HL-60 (cell line): Measurements from ENCODE around the gene GOLGA8H.
"Not testable (repeated sequence)": the region's sequence is repeated elsewhere in the genome, so short reads cannot be mapped to it uniquely, and the experiment has no call there.

Experiments
- DNase-seq, 2 experiments: peaks; one replicate each; pipeline ENCODE4 v3.0.0-alpha.2; 2010 to 2020; ENCODE audit warnings: low read depth in 1 of 2, low spot score in 1 of 2
- H3K27ac ChIP-seq: fragments of 250-450 bp; sonication (Bioruptor Pico); replicated peaks from 2 replicates; pipeline ENCODE4 v1.5.1; 2020; ENCODE audit warnings: mild to moderate bottlenecking, moderate library complexity
- H3K27me3 ChIP-seq: fragments of 250-450 bp; sonication (Bioruptor Pico); 2 replicates; pipeline ENCODE4 v1.5.1; 2021; ENCODE audit warnings: mild to moderate bottlenecking, moderate library complexity; ENCODE audit not compliant: insufficient read depth, poor library complexity, severe bottlenecking
- H3K4me3 ChIP-seq: replicated peaks from 2 replicates; pipeline ENCODE4 v1.5.1; 2011; ENCODE audit warnings: mild to moderate bottlenecking, control low read depth, low read length; ENCODE audit not compliant: insufficient read depth
- GABPA ChIP-seq: IDR thresholded peaks from 2 replicates; pipeline ENCODE4 v1.6.1; 2012; ENCODE audit warnings: low read depth
- SPI1 ChIP-seq: IDR thresholded peaks from 2 replicates; pipeline ENCODE4 v1.6.1; 2012; ENCODE audit warnings: low read depth, mild to moderate bottlenecking, borderline replicate concordance
- long read RNA-seq: library from polyadenylated mRNA; unstranded; transcript quantifications from one replicate; pipeline ENCODE4 v2.0.0, GENCODE V29; 2020

The GOLGA8H gene, protein sequence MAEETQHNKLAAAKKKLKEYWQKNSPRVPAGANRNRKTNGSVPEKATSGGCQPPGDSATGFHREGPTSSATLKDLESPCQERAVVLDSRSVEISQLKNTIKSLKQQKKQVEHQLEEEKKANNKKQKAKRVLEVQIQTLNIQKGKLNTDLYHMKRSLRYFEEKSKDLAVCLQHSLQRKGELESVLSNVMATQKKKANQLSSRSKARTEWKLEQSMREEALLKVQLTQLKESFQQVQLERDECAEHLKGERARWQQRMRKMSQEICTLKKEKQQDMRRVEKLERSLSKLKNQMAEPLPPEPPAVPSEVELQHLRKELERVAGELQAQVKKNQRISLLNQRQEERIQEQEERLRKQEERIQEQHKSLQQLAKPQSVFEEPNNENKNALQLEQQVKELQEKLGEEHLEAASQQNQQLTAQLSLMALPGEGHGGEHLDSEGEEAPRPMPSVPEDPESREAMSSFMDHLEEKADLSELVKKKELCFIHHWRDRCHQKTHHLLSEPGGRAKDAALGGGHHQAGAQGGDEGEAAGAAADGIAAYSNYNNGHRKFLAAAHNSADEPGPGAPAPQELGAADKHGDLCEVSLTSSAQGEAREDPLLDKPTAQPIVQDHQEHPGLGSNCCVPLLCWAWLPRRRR
- long read RNA-seq, partial matches to known transcripts, result 0 of 4 reads
- long read RNA-seq, other reads (novel, unspliced or antisense), result 4 of 4 reads

DNA sequence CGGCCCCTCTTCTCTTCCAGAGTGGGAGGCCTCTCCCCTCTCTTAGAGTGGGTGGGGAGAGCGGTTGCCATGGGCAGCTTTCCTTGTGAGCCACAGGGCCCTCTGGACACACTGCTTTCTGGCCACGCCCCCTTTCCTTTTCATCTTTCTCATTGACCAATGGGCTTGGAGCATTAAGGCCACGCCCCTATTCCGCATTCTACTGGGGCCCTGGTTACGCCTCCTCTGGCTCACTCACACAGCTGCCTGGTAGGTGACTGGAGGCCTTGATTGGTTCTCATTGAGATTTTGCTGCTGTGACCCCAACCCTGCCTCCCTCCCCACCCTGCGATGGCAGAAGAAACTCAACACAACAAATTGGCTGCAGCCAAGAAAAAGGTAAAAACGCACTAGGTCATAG, at the start of gene GOLGA8H:
Gene GOLGA8H, plus strand, starts transcription at position 233 of the 400 bp plus-strand sequence. Its CDS starts 98 bp downstream, at position 331.
- not testable (repeated sequence) for DNase-seq, H3K4me3 ChIP-seq, H3K27ac ChIP-seq, H3K27me3 ChIP-seq

DNA sequence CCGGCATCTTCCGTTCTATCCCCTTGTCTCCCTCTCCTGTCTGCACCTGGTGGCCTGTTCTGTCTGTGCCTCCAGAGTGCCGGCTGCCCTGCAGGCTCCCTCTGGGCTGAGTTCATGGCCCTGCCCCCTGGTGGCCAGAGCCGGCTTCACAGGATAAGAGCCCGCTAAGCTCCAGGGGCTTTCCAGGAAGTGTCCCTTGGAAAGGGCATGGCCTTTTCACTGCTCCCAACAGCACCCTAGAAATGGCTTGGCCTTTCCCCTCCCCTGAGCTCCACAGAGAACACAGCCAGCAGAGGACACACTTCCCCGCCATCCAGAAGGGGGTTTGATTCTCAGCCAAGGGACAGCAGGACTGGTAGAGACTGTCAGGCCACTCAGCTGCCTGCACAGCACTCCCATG, 36.9 kb upstream of the GOLGA8H start:
- H3K4me3 ChIP-seq, DNase-seq, H3K27ac ChIP-seq, H3K27me3 ChIP-seq: not testable (repeated sequence)

DNA sequence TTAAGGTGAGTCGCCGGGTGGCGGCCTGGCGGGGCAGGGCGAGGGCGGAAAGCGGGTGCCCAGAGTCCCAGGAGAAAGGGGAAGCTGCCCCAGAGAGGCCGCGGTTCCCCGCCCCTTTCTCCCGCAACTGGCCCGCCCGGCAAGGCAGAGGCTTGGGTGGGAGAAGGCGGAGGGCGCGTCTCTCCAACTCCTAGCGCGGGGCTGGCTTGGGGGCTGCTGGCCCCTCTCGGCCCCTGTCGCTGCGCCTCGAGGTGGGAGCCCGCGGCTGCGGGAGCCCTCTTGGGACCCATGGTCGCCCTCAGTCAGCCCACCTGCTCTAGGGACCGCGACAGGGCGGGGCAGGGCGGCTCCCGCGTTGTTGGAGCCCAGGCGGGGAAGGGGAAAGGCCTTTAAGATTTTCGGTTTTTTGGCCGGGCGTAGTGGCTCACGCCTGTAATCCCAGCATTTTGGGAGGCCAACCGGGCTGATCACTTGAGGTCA, 30.8 kb upstream of the GOLGA8H start:
- not testable (repeated sequence) for H3K4me3 ChIP-seq, H3K27me3 ChIP-seq, H3K27ac ChIP-seq, DNase-seq

DNA sequence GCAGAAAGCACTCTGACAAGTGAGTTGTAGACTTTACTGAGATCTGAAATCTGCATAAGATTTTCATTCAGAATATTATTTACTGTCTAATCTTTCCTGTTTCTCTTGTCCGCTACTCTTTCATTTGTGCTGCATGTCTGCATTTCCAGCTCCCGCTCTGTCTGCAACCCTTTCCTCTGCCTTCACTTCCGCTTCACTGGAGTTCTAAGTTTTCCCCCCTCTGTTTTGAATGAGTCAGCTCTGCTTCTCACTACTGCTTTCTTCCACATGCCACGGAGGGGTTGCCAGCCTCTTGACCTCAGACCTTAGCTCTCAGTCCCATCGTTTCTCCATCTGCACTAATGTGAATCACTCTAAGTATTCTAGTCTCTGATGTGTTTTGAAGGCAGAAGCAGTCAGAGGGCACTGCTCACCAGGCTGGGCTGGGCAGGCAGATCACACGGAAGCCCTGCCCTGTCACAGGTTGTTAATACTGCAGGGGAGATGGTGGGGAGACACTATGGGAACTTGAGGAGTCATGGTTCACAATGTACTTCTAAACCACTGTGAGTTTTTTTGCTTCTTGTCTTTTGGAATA, 24.3 kb upstream of the GOLGA8H start:
- not testable (repeated sequence) for H3K27ac ChIP-seq, H3K27me3 ChIP-seq, H3K4me3 ChIP-seq, DNase-seq

DNA sequence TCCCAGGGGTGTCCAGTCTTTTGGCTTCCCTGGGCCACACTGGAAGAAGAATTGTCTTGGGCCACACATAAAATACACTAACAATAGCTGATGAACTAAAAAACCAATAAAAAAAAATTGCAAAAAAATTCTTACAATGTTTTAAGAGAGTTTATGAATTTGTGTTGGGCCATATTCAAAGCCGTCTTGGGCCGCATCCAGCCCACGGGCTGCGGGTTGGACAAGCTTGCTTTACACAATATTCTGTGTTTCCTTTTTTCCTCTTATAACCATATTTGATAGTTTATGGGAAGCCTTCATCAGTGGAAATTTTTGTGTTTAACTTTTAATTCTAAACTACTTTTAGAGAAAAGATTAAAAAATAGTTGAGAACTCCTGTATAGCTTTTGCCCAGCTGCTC, 23.1 kb upstream of the GOLGA8H start:
- not testable (repeated sequence) for H3K27me3 ChIP-seq, H3K27ac ChIP-seq, H3K4me3 ChIP-seq, DNase-seq

DNA sequence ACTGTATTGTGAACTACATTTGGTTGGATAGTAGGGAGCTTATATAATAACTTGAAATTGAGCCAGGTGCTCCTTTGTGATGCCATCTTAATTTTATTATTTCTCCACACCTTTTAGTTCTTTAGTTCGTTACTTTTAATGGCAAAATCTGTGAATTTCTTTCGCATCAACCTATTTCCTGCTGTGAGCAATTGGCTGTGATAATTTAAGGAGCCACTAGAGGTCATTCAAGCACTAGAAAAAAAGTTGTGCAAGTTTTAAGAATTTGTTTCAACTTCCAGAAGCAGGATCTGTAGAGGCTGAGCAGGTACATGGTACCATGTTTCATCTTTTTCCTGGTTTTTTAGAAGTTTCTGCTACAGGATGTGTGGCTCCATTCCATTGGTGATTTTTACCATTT, 4.9 kb upstream of the GOLGA8H start:
- not testable (repeated sequence) for H3K4me3 ChIP-seq, H3K27ac ChIP-seq, DNase-seq

DNA sequence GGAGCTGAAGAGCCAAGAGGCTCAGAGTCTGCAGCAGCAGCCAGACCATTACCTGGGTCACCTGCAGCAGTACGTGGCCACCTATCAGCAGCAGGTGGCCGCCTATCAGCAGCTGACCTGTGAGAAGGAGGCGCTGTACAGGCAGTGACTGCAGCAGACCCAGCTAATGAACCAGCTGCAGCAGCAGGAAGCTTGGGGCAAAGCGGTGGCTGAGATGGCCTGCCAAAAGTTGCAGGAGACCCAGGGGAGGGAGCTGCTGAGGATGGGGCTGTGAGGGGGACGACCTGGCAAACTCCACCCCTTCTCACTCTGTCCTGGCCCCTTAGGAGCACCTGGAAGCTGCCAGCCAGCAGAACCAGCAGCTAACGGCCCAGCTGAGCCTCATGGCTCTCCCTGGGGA, 8.4 kb downstream of the GOLGA8H start:
- H3K4me3 ChIP-seq, H3K27me3 ChIP-seq, H3K27ac ChIP-seq, DNase-seq: not testable (repeated sequence)

More for the DNA sequence above, 4.9 kb upstream of the GOLGA8H start:
- not testable (repeated sequence) for H3K27me3 ChIP-seq

DNA sequence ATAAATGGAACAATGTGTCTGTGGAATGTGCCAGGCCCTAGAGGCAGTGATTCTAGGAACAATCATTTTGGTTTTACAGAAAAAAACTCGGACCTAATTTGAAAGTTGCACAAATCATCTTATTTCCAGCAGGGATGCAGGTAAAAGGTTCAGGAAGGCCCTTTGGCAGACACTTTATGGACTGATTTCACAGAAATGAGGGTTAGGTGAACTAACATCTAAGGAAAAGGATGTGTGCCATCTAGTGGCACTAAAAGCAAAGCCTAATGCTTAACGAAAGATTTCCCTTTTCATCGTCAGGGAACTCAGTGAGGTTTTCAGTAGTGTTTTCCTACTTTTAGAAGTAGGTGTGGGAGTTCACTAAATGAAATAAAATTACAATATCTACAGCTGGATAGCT, 17.5 kb downstream of the GOLGA8H start:
- H3K4me3 ChIP-seq, H3K27me3 ChIP-seq, H3K27ac ChIP-seq, DNase-seq: not testable (repeated sequence)

DNA sequence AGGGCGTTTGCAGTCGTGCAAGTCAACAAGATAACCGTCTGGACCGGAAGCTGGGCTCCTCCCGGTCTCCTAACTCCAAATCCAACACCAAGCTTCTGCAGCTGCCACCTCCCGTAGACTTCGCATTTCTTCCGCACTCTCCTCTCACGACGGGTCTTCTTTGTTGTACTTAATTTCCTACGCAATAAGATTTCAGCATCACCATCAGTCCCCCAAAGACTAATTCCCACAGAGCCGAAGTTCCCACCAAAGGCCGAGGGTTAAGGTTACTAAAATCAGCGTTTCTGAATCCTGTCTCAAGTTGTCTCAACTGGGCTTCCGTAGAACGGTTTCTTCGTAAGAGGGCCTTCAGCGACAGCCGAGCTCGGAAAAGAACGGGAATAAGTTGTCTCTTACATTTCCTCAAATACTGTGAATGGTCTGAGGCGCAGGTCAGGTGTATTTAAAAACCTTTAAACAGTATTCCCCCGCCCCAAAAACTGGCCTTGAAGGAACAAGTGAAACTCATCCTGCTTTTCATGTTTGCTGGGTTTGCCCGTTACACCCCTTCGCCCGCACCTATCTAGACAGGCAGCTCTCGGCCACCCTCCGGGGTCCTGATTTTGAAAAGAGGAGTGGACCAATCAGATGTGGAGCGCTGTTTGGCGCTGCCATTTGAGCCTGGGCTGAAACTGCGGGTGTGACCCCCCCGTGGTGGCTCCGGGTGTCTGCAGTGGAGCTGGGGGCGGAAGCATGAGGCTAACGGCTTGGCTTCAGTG, 21.8 kb downstream of the GOLGA8H start, which contains the start of gene ARHGAP11B:
Gene ARHGAP11B, plus strand, starts transcription at position 693 of the 758 bp plus-strand sequence.
- H3K27me3 ChIP-seq, result not testable (repeated sequence)
- H3K4me3 ChIP-seq, result peak within 1 kb of the TSS; percentile 58
- peak; percentile 97 to 98 for DNase-seq
- H3K27ac ChIP-seq, result peak within 1 kb of the TSS; percentile 94
- TF ChIP-seq SPI1 (0 out of 2 replicates have a peak, but pooled peaks have one; percentile 2), GABPA (0 out of 2 replicates have a peak, but pooled peaks have one; percentile 23)

DNA sequence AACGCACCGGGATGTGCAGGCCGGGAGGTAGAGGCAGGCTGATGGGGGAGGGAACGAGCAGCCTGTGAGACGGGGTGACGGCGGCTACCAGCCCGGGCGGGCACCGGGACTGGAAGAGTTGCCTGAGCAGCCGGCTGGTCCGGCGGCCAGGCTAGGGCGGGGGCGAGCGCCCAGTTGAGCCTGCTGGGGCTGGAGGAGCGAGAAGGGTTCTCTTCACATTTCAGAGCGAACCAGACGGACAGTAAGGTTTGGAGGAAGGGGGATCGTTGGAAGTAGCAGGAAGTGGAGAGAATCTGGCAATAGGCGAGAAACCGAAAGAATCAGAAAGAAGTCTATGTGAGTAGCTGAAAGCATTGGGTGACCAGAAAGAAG, 22.4 kb downstream of the GOLGA8H start:
- not testable (repeated sequence) for H3K27me3 ChIP-seq
- H3K27ac ChIP-seq, result peak overlapping the region; percentile 94
- peak; percentile 11 to 12 for DNase-seq
- peak overlapping the region; percentile 58 for H3K4me3 ChIP-seq

DNA sequence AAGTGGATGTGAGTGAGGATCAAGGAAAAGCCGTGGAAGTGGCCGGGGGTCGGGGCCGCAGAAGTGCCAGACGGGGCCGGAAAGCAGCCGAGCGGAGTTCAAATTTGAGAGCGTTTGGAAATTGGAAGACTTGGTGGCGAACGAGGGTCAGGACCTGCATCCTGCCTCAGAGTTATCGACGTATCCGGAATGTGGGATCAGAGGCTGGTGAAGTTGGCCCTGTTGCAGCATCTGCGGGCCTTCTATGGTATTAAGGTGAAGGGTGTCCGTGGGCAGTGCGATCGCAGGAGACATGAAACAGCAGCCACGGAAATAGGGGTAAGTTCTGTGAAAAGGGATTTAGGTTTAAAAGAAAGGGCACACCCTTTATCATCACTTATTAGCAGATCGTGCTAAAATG, 22.8 kb downstream of the GOLGA8H start:
- Histone ChIP-seq H3K27ac (peak overlapping the region; percentile 94), H3K4me3 (peak overlapping the region; percentile 58)
- DNase-seq, H3K27me3 ChIP-seq: not testable (repeated sequence)
